Measurements from ENCODE around the gene CAB39. TPM values are rescaled to one million over a fixed set of nuclear protein-coding genes. Genes with fewer than 3 reads are reported as not detected.

CAB39 gene
- total RNA-seq, 1 donor from 2014 or later: 60.3 TPM

DNA sequence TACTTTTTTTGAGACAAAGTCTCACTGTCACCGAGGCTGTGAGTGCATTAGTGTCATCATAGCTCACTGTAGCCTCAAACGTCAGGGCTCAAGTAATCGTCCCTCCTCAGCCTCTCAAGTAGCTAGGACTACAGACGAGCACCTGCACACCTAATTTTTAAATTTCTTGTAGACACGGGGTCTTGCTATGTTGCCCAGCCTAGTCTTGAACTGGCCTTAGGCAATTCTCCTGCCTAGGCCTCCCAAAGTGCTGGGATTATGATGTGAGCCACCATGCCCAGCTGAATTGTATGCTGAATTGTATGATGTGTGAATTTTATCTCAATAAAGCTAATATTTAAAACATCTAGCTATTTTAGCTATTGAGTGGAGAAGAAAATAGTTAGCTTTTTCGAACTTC is 18.9 kb downstream of the CAB39 start:
- DNase-seq: no peak
- Mint-ChIP-seq H3K27ac (ENCODE audit: unreplicated experiment) (no peak overlapping the region), H3K36me3 (ENCODE audit: unreplicated experiment) (no peaks in the 10 kb centered on the region), H3K27me3 (ENCODE audit: unreplicated experiment) (no peaks in the 10 kb centered on the region), H3K9me3 (ENCODE audit: unreplicated experiment) (no peaks in the 10 kb centered on the region), H3K4me1 (ENCODE audit: low read depth, unreplicated experiment) (peaks cover 4% of the 10 kb centered on the region), H3K4me3 (ENCODE audit: unreplicated experiment) (no peak overlapping the region)
- TF ChIP-seq, protein P1, sequence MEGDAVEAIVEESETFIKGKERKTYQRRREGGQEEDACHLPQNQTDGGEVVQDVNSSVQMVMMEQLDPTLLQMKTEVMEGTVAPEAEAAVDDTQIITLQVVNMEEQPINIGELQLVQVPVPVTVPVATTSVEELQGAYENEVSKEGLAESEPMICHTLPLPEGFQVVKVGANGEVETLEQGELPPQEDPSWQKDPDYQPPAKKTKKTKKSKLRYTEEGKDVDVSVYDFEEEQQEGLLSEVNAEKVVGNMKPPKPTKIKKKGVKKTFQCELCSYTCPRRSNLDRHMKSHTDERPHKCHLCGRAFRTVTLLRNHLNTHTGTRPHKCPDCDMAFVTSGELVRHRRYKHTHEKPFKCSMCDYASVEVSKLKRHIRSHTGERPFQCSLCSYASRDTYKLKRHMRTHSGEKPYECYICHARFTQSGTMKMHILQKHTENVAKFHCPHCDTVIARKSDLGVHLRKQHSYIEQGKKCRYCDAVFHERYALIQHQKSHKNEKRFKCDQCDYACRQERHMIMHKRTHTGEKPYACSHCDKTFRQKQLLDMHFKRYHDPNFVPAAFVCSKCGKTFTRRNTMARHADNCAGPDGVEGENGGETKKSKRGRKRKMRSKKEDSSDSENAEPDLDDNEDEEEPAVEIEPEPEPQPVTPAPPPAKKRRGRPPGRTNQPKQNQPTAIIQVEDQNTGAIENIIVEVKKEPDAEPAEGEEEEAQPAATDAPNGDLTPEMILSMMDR (IDR thresholded peaks at IDR 0.05; ENCODE audit: partially characterized antibody, unreplicated experiment): no peak

DNA sequence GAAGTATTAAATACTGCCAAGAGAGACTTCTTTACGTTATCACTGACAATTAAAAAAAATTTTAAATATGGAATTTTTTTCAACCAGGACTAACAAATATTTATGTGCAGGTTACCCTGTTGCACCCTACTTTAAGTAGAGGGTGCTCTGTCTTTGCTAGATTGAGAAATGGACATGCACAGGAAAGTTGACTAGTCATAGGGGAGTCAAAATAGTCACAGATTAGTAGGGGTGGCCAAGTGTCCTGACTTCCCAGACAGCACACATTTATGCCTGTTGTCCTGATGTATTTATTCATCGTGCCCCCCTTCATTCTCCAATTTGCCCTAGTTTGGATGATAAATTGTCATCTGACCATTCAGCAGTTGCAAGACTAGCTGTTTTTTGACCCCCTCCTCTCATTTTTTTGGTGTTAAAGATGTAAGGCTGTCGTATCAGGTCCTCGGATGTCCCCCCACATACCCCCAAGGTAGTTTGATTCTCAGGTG is 20.3 kb downstream of the CAB39 start:
- no peaks in the 10 kb centered on the region for H3K36me3 Mint-ChIP-seq (ENCODE audit: unreplicated experiment)
- H3K4me3 Mint-ChIP-seq (ENCODE audit: unreplicated experiment): no peak overlapping the region
- no peaks in the 10 kb centered on the region for H3K9me3 Mint-ChIP-seq (ENCODE audit: unreplicated experiment)
- no peak for DNase-seq
- TF ChIP-seq, protein P1 (IDR thresholded peaks at IDR 0.05; ENCODE audit: partially characterized antibody, unreplicated experiment): no peak
- H3K27me3 Mint-ChIP-seq (ENCODE audit: unreplicated experiment): no peaks in the 10 kb centered on the region
- no peak overlapping the region for H3K27ac Mint-ChIP-seq (ENCODE audit: unreplicated experiment)
- H3K4me1 Mint-ChIP-seq (ENCODE audit: low read depth, unreplicated experiment): peaks cover 4% of the 10 kb centered on the region

DNA sequence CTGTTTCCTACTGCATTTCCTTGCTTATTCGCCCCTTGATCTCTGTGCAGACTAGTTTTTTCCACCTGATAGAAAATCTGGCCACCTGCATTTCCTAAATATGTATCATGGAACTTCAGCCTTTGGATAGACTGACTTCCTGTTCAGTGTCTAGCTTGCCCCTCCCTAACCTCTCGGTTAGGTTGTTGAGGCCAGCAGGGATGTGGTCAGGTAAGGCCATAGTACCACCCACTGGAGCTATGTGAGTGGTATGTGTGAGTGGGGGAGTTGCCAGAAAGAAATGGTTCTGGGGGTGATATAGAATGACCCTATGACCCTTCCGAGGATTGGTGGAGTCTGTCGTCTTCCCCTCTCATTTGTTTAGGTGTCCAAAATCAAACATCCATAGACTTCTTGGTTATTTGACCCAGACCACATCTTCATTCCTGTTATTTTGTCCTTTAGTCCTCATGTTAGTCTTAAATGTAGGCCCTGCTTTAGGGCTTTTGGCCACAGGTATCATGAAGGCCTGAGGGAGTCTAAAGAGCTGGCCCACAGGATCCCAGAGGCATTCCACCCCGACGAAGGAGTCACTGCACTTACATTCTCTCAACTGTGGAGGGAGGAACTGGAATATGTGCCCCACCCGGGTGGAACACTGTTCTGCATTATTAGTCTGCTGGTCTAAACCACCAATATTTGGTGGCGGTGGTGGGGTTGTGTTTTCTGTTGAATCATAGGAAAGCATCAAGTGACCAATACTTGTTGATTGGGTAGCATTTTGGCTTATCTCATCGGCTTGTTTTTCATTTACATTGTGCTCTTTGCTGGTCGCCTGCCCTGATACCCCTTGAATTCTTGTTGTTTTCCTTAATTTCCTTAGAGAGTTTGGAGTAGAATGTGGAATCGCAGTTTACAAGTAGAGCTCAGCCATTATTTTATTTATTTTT is 21.9 kb downstream of the CAB39 start:
- Mint-ChIP-seq H3K27ac (ENCODE audit: unreplicated experiment) (no peak overlapping the region), H3K36me3 (ENCODE audit: unreplicated experiment) (no peaks in the 10 kb centered on the region), H3K4me1 (ENCODE audit: low read depth, unreplicated experiment) (peaks cover 4% of the 10 kb centered on the region), H3K4me3 (ENCODE audit: unreplicated experiment) (no peak overlapping the region), H3K27me3 (ENCODE audit: unreplicated experiment) (no peaks in the 10 kb centered on the region), H3K9me3 (ENCODE audit: unreplicated experiment) (no peaks in the 10 kb centered on the region)
- TF ChIP-seq, protein P1 (IDR thresholded peaks at IDR 0.05; ENCODE audit: partially characterized antibody, unreplicated experiment): no peak
- no peak for DNase-seq

DNA sequence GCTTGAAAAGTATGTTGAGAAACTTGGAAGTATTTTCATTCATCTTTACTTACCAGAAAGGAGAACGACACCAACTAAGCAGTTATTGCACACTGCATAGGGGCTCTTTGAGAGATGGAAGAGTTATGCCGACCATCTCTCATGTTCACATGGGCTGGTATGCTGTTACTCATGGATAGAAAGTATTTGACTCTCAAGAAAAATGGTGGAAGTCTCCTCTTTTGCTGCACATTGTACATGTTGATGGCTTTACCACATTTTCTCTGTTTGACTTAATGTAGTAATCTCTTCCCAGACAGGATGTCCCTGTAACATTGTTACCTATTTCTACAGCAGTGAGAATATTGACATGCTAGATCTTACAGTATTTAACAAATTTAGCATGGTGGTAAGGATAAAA is 23.2 kb downstream of the CAB39 start:
- no peak overlapping the region for H3K27ac Mint-ChIP-seq (ENCODE audit: unreplicated experiment)
- no peaks in the 10 kb centered on the region for H3K27me3 Mint-ChIP-seq (ENCODE audit: unreplicated experiment)

More for the DNA sequence above, 23.2 kb downstream of the CAB39 start:
- no peaks in the 10 kb centered on the region for H3K9me3 Mint-ChIP-seq (ENCODE audit: unreplicated experiment)
- no peaks in the 10 kb centered on the region for H3K36me3 Mint-ChIP-seq (ENCODE audit: unreplicated experiment)
- H3K4me1 Mint-ChIP-seq (ENCODE audit: low read depth, unreplicated experiment): peaks cover 4% of the 10 kb centered on the region
- H3K4me3 Mint-ChIP-seq (ENCODE audit: unreplicated experiment): no peak overlapping the region
- no peak for DNase-seq
- TF ChIP-seq, protein P1 (IDR thresholded peaks at IDR 0.05; ENCODE audit: partially characterized antibody, unreplicated experiment): no peak

All from glutamatergic neuron (in vitro differentiated cells).